BLaER1 (cell line): ENCODE measurements around the gene SLC9A1.
A peak's percentile ranks its signal among the peaks of the same experiment; 100 is the strongest.

Source experiments
- H3K27ac ChIP-seq: shearing (Covaris generic); formaldehyde crosslinking; 2 replicates; pipeline ENCODE4 v1.8.1; 2022
- H3K27me3 ChIP-seq: shearing (Covaris generic); formaldehyde crosslinking; 2 replicates; pipeline ENCODE4 v1.8.1; 2022
- H3K36me3 ChIP-seq: shearing (Covaris generic); formaldehyde crosslinking; 2 replicates; pipeline ENCODE4 v1.8.1; 2022
- H3K4me1 ChIP-seq: shearing (Covaris generic); formaldehyde crosslinking; 2 replicates; pipeline ENCODE4 v1.8.1; 2022
- H3K4me2 ChIP-seq: shearing (Covaris generic); formaldehyde crosslinking; 2 replicates; pipeline ENCODE4 v1.8.1; 2022
- H3K4me3 ChIP-seq: shearing (Covaris generic); formaldehyde crosslinking; 2 replicates; pipeline ENCODE4 v1.8.1; 2022
- H3K9ac ChIP-seq: shearing (Covaris generic); formaldehyde crosslinking; 2 replicates; pipeline ENCODE4 v1.8.1; 2022
- H3K9me3 ChIP-seq: shearing (Covaris generic); formaldehyde crosslinking; 2 replicates; pipeline ENCODE4 v1.8.1; 2022
- H4K20me1 ChIP-seq: shearing (Covaris generic); formaldehyde crosslinking; 2 replicates; pipeline ENCODE4 v1.8.1; 2022
- Cebpa-rat ChIP-seq: shearing (Covaris generic); IDR thresholded peaks from 2 replicates; pipeline ENCODE4 v1.8.1; 2022

SLC9A1 gene

DNA sequence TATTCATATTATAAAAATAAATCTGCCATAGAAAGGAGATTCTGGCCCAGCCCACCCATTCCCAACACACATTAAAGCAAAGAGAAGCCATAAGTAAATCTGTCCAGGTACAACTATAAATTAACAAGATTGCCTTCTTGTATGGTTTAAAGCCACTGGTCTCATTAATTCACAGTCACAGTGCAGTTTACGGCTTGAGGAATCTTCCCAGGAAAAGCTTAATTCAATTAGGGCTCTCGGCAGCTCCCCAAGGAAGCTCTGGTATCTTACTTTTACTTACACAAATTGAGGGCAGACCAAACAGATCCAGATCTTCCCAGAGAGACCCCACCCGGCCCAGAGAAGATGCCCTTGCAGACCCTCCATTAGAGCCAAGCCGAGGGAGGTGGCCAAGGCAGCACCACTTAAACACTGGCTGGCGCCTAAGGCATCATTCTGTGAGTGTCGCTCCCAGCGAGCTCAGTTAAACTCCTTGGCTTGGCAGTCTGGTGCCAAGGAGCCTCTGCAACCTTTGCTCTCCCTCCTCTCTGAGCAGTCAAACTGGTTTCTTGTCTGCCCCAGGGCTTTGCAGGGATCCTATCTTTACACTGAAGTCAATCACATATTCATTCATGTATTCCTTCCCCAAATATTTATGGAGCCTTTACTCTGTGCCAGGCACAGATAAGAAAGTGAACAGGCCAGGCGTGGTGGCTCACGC, 10.7 kb downstream of the SLC9A1 start:
- no peak overlapping the region for H3K27ac ChIP-seq
- peaks cover 42% of the 10 kb centered on the region for H3K4me1 ChIP-seq

DNA sequence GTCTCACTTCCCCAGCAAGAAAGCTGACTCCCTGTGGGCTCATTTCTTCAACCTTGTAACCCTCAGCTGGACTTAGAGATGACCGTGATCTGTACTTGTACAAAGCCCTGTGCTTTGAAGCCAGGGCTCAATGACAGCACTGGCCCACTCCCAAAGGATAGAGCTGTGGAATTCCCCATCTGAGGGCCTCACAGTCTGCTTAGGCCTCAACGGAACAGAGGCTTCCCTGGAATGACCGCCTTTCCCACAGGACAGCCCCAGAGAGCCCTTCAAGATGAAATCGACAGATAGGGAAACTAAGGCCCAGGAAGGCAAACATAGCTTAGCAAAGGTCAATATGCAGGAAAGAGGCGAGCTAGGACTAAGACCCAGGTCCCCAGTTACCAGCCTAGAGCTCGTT, 11.5 kb downstream of the SLC9A1 start:
- Histone ChIP-seq H3K27ac (no peak overlapping the region), H4K20me1 (peaks cover 8% of the 10 kb centered on the region; the same call in 1 of the 2 replicates)

More for the DNA sequence above, 10.7 kb downstream of the SLC9A1 start:
- no peak for TF ChIP-seq Cebpa-rat
- Histone ChIP-seq H3K27me3 (no peaks in the 10 kb centered on the region), H4K20me1 (peaks cover 16% of the 10 kb centered on the region), H3K4me3 (no peak overlapping the region), H3K36me3 (no peaks in the 10 kb centered on the region; the same call in 1 of the 2 replicates), H3K9ac (no peak overlapping the region), H3K9me3 (no peaks in the 10 kb centered on the region), H3K4me2 (no peak overlapping the region)

DNA sequence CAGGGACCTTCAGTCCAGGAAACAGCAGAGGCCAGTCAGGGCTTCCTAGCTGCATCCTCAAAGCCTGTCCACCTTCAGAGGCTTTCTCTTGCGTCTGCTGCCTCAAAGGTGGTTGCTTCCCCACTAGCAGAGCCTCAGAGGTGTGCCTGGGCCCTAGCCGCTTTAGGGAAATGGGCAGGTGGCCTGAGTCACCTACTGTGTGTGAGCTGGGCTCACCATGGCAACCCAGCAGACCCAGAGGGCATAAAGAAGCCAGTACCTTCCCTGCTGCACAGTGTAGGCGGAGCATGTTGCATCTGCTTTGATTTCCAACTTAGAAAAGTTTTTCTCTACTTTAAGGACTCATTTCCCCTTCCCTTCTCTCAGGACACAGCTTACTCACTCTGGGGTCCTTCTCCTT, 12.5 kb downstream of the SLC9A1 start:
- Histone ChIP-seq H3K4me3 (no peak overlapping the region), H3K27ac (no peak overlapping the region), H4K20me1 (peaks cover 5% of the 10 kb centered on the region; the same call in 1 of the 2 replicates), H3K9me3 (no peaks in the 10 kb centered on the region), H3K27me3 (no peaks in the 10 kb centered on the region), H3K4me1 (peaks cover 43% of the 10 kb centered on the region), H3K36me3 (peaks cover 9% of the 10 kb centered on the region; the same call in 1 of the 2 replicates), H3K4me2 (peak overlapping the region; percentile 34), H3K9ac (peak overlapping the region; percentile 41; the same call in 1 of the 2 replicates)
- no peak for TF ChIP-seq Cebpa-rat

More for the DNA sequence above, 11.5 kb downstream of the SLC9A1 start:
- Histone ChIP-seq H3K27me3 (no peaks in the 10 kb centered on the region), H3K4me1 (peaks cover 42% of the 10 kb centered on the region), H3K9me3 (no peaks in the 10 kb centered on the region), H3K4me2 (no peak overlapping the region), H3K9ac (no peak overlapping the region), H3K36me3 (peaks cover 6% of the 10 kb centered on the region; the same call in 1 of the 2 replicates), H3K4me3 (no peak overlapping the region)
- TF ChIP-seq Cebpa-rat = no peak

DNA sequence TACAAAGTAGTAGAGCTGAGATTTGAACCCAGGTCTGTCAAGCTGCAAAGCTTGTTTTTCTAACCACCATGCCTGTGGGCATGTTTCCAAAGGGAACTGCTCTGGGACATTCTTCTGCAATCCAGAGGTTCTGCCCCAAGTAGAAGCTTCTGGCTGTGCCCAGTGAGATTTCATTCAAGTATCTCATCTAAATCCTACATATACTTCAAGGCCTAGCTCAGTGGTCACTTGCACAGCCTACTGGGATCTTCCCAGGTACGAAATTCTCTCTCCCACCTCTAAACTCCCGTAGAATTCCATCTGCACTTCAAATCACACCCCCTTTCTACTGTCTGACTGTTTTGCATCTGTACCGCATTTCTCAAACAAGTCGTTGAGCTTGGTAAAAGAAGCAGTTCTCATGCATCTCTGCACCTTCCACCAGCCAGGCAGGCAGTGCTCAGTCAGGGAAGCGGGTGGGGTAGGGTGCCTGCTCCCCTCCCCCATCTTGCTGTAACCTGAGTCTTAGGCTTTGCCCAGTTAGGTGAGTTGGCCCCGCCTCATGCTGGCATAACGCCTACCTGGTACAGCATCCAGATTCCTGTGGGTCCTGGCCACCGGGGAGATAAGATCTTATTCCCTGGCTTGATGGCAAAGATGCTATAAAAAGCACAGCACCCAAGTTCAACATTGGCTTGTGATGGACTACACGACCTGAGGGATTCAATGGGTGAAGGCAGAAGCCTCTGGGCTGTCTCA, 13.5 kb downstream of the SLC9A1 start:
- no peak for TF ChIP-seq Cebpa-rat
- peak overlapping the region; percentile 34; the same call in 1 of the 2 replicates for H3K4me2 ChIP-seq
- H4K20me1 ChIP-seq = peaks cover 5% of the 10 kb centered on the region; the same call in 1 of the 2 replicates

DNA sequence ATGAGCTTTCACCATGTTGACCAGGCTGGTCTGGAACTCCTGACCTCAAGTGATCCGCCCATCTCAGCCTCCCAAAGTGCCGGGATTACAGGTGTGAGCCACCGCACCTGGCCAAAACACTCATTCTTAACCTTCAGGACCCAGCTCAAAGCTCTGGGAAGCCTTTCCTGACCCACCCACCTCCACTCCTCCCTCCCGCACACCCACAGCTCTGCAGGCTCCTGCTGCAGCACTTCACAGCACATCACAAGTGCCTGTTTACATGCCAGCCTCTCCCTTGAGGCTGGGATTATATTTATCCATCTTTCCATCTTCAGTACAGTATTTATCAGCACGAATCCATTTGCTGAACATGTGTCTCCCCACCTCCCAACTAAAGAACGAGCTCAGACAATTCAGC, 14.9 kb downstream of the SLC9A1 start:
- H3K4me2 ChIP-seq = 0 out of 2 replicates have a peak overlapping the region, but pooled peaks have one; percentile 10
- no peak for TF ChIP-seq Cebpa-rat
- H3K4me1 ChIP-seq = peaks cover 55% of the 10 kb centered on the region

More for the DNA sequence above, 13.5 kb downstream of the SLC9A1 start:
- peaks cover 9% of the 10 kb centered on the region; the same call in 1 of the 2 replicates for H3K36me3 ChIP-seq
- H3K27me3 ChIP-seq = no peaks in the 10 kb centered on the region
- H3K9me3 ChIP-seq = no peaks in the 10 kb centered on the region
- H3K27ac ChIP-seq = no peak overlapping the region
- H3K4me3 ChIP-seq = no peak overlapping the region
- H3K9ac ChIP-seq = no peak overlapping the region
- peaks cover 53% of the 10 kb centered on the region for H3K4me1 ChIP-seq

DNA sequence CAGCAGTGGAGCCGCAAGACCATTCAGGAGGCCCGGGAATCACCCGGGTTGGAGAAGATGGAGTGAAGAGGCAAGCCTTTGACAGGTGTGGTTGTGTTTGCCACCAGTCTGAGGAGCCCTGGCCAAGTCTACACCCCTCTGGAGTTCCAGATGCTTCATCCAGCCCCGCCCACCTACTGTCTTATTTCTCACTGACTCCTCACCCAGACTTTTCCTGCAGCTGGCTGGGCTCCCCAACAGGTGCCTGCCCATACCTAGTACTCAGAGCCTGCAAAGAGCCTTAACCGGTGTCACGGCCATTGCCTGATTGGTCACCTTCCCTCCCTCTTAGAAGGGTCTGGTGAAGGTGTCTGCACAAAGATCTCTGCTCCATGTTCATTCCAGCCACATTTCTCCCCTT, 16.0 kb downstream of the SLC9A1 start:
- Histone ChIP-seq H3K9ac (no peak overlapping the region), H3K9me3 (no peaks in the 10 kb centered on the region), H3K4me2 (no peak overlapping the region), H3K4me1 (peaks cover 55% of the 10 kb centered on the region), H3K27ac (no peak overlapping the region), H3K4me3 (no peak overlapping the region), H4K20me1 (peaks cover 5% of the 10 kb centered on the region; the same call in 1 of the 2 replicates), H3K36me3 (peaks cover 9% of the 10 kb centered on the region; the same call in 1 of the 2 replicates), H3K27me3 (no peaks in the 10 kb centered on the region)
- no peak for TF ChIP-seq Cebpa-rat

More for the DNA sequence above, 14.9 kb downstream of the SLC9A1 start:
- no peak overlapping the region for H3K27ac ChIP-seq
- H3K9ac ChIP-seq = no peak overlapping the region
- no peaks in the 10 kb centered on the region for H3K9me3 ChIP-seq
- peaks cover 5% of the 10 kb centered on the region; the same call in 1 of the 2 replicates for H4K20me1 ChIP-seq
- H3K27me3 ChIP-seq = no peaks in the 10 kb centered on the region
- H3K4me3 ChIP-seq = no peak overlapping the region
- peaks cover 9% of the 10 kb centered on the region; the same call in 1 of the 2 replicates for H3K36me3 ChIP-seq

DNA sequence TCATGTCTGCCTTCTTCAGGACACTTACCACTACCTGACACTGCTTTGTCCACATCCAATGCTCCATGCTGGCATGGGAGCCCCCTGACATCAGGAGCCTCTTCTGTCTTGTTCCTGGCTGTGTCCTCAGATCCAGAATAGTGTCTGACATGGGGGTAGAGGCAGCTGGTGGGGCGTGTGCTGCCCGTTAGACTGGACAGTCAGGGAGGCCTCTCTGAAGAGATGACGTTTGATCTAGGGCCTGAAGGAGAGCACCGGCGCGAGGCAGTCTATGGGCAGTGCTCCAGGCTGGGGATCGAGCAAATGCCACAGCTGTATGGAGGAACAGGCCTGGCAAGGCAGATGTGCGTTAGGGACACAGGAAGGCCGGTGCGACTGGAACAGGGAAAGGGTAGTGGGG, 16.6 kb downstream of the SLC9A1 start:
- Histone ChIP-seq H3K36me3 (peaks cover 9% of the 10 kb centered on the region; the same call in 1 of the 2 replicates), H3K27me3 (no peaks in the 10 kb centered on the region), H3K4me1 (peaks cover 55% of the 10 kb centered on the region), H3K9me3 (no peaks in the 10 kb centered on the region), H3K9ac (no peak overlapping the region), H3K4me2 (no peak overlapping the region; the same call in 1 of the 2 replicates), H3K27ac (peak overlapping the region; percentile 88), H3K4me3 (no peak overlapping the region), H4K20me1 (peaks cover 3% of the 10 kb centered on the region; the same call in 1 of the 2 replicates)
- no peak for TF ChIP-seq Cebpa-rat

DNA sequence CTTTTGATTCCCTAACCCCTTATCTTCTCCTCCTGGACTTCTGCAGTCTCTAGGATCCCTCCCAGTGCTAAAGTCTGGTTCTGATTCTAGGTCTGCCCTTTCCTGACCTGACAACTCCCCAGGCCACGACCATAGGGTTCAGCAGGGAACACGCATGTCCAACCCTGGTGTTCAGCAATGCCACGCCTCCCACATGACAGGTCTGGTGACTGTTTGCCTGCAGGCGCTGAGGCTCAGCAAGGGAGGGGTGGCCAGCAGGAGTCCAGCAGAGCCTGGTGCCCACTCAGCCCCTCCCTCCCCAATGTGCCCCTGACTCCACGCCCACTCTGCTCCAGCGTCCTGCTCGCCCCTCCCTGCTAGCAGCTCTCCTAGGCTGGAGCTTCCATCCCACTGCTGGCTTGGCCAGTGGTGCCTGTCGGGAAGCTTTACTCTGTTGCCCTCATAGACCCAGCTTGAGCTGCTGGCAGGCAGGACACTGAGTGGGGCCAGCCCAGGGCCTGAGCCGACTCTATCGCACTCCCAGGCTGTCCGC, 17.3 kb downstream of the SLC9A1 start:
- TF ChIP-seq Cebpa-rat = no peak
- Histone ChIP-seq H3K27ac (peak overlapping the region; percentile 88), H3K4me3 (peak overlapping the region; percentile 28; the same call in 1 of the 2 replicates), H3K4me1 (peaks cover 59% of the 10 kb centered on the region), H3K4me2 (peak overlapping the region; percentile 82), H3K27me3 (no peaks in the 10 kb centered on the region), H3K36me3 (peaks cover 9% of the 10 kb centered on the region; the same call in 1 of the 2 replicates), H4K20me1 (no peaks in the 10 kb centered on the region; the same call in 1 of the 2 replicates), H3K9ac (peak overlapping the region; percentile 65), H3K9me3 (no peaks in the 10 kb centered on the region)

DNA sequence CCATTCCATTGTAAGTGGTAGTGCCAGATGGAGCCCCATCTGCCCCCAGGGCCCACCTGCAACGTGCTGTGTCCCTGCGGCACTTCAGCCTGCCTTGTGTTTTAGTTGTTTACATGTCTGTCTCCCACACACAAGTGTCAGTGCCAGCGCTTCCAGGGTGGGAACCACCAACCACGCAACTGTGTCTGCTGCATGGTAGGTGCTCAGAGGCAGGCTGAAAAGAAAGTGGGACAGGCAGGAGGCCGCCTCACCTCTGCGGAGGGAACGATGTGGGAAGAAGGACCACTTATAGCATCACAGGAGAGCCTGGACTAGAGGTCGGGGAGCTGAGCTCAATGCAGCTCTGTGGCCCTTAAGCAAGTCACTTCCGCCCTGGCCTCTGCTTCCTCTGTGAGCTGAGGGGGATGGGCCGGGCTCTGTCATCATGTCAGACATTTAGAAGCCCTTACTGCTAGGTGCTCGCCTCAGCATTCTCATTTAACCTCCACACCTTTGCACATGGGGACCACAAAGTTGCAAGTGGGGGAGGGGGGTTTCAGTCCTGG, 17.9 kb downstream of the SLC9A1 start:
- Histone ChIP-seq H3K4me2 (peak overlapping the region; percentile 82), H3K4me3 (peak overlapping the region; percentile 28; the same call in 1 of the 2 replicates), H3K27ac (peak overlapping the region; percentile 88), H4K20me1 (no peaks in the 10 kb centered on the region), H3K4me1 (peaks cover 54% of the 10 kb centered on the region), H3K9ac (peak overlapping the region; percentile 65), H3K36me3 (peaks cover 9% of the 10 kb centered on the region; the same call in 1 of the 2 replicates), H3K9me3 (no peaks in the 10 kb centered on the region), H3K27me3 (no peaks in the 10 kb centered on the region)
- no peak for TF ChIP-seq Cebpa-rat
